ENCODE data around the gene VWA5B1. TPM values are rescaled to one million over a fixed set of nuclear protein-coding genes. Genes with fewer than 3 reads are reported as not detected.

VWA5B1 gene
- total and polyA plus RNA-seq, 2 experiments from 2014 or later = 0.16 to 1.0 TPM

GRCh38 chr1:20349561-20349960, 58.9 kb downstream of the VWA5B1 start:
- Mint-ChIP-seq H3K27ac (no peak overlapping the region), H3K36me3 (ENCODE audit: low read depth) (no peaks in the 10 kb centered on the region), H3K4me3 (no peak overlapping the region), H3K27me3 (ENCODE audit: insufficient read depth, low read depth, poor library complexity) (peaks cover 14% of the 10 kb centered on the region), H3K4me1 (peaks cover 3% of the 10 kb centered on the region), H3K9me3 (peaks cover 3% of the 10 kb centered on the region; the same call in 1 of the 3 replicates)
- no peaks in the 10 kb centered on the region; the same call in 1 of the 2 replicates for H3K4me1 ChIP-seq (ENCODE audit: insufficient read depth)
- H3K9me2 ChIP-seq (ENCODE audit: insufficient read depth) = no peaks in the 10 kb centered on the region
- no peak for TF ChIP-seq CTCF (conservative IDR thresholded peaks at IDR 0.05; ENCODE audit: low read depth in 2 of 2)
- TF ChIP-seq EZH2 (IDR thresholded peaks at IDR 0.05; ENCODE audit: low read depth, unreplicated experiment) = no peak
- TF ChIP-seq ZNF462 (CRISPR knock-in tag; IDR thresholded peaks at IDR 0.05) = no peak
- no peak for TF ChIP-seq JUNB (IDR thresholded peaks at IDR 0.05; ENCODE audit: unreplicated experiment)
- TF ChIP-seq ZNF114 (CRISPR knock-in tag; IDR thresholded peaks at IDR 0.05) = no peak
- no peak for TF ChIP-seq POLR2AphosphoS5 (IDR thresholded peaks at IDR 0.05; ENCODE audit: low read depth)
- TF ChIP-seq ZNF331 (CRISPR knock-in tag; IDR thresholded peaks at IDR 0.05; ENCODE audit: low read depth) = no peak
- no peak for TF ChIP-seq ETS1 (IDR thresholded peaks at IDR 0.05)
- TF ChIP-seq EZH2phosphoT487 (IDR thresholded peaks at IDR 0.05; ENCODE audit: unreplicated experiment) = no peak
- TF ChIP-seq STAT1 (IDR thresholded peaks at IDR 0.05; ENCODE audit: unreplicated experiment) = no peak
- no peak for TF ChIP-seq CREB1 (CRISPR knock-in tag; IDR thresholded peaks at IDR 0.05; ENCODE audit: low read depth)
- TF ChIP-seq REST (IDR thresholded peaks at IDR 0.05; ENCODE audit: unreplicated experiment) = no peak
- no peak for TF ChIP-seq NANOG (IDR thresholded peaks at IDR 0.05; ENCODE audit: borderline replicate concordance)
- no peaks in the 10 kb centered on the region for H3K27me3 ChIP-seq (ENCODE audit: insufficient read depth)
- ATAC-seq = no peak
- H3K36me3 ChIP-seq (ENCODE audit: insufficient read depth) = no peaks in the 10 kb centered on the region
- no peaks in the 10 kb centered on the region for H3F3A ChIP-seq (replicated peaks; ENCODE audit: low read depth)
- no peak overlapping the region for H2AFZ ChIP-seq
- H4K20me1 ChIP-seq (replicated peaks; ENCODE audit: insufficient read depth) = no peaks in the 10 kb centered on the region
- H3K79me2 ChIP-seq (replicated peaks; ENCODE audit: insufficient read depth) = no peaks in the 10 kb centered on the region
- no peak overlapping the region for H3K4me3 ChIP-seq
- no peak overlapping the region for H3K4me2 ChIP-seq
- H3K27ac ChIP-seq (ENCODE audit: low read depth) = no peak overlapping the region
- no peak for DNase-seq (ENCODE audit: low spot score)

Data from GM23338 (cell line).